ENCODE data around the gene ADAMTS17.

Gene ADAMTS17

GRCh38 chr15:100229181-100230163 lies 112.3 kb downstream of the ADAMTS17 start:
- H3F3A ChIP-seq (ENCODE audit: control insufficient read depth, insufficient read depth) = no peaks in the 10 kb centered on the region
- no peaks in the 10 kb centered on the region for H3K4me1 ChIP-seq (ENCODE audit: control insufficient read depth, low read length)
- H3K4me2 ChIP-seq (ENCODE audit: low read length) = no peak overlapping the region
- no peak overlapping the region for H3K4me3 ChIP-seq (ENCODE audit: low read length)
- no peaks in the 10 kb centered on the region for H3K9me3 ChIP-seq (ENCODE audit: control insufficient read depth, insufficient read depth, low read length)
- TF ChIP-seq EZH2phosphoT487 (IDR thresholded peaks at IDR 0.05; ENCODE audit: borderline replicate concordance, low read length) (no peak), CTCF (IDR thresholded peaks at IDR 0.05; ENCODE audit: low read depth, low read length, poor library complexity, severe bottlenecking) (no peak)
- H4K20me1 ChIP-seq (ENCODE audit: control insufficient read depth, insufficient read depth, low read depth, low read length) = no peaks in the 10 kb centered on the region
- no peaks in the 10 kb centered on the region for H3K79me2 ChIP-seq (ENCODE audit: control insufficient read depth, low read length)
- no peaks in the 10 kb centered on the region for H3K9me2 ChIP-seq (replicated peaks; ENCODE audit: control insufficient read depth, low read length)
- H3K36me3 ChIP-seq (ENCODE audit: control insufficient read depth, low read length) = no peaks in the 10 kb centered on the region
- no peaks in the 10 kb centered on the region for H3K27me3 ChIP-seq (ENCODE audit: control insufficient read depth, low read length)
- H3K27ac ChIP-seq (ENCODE audit: low read depth, low read length) = no peak overlapping the region

GRCh38 chr15:100227781-100228180 lies 114.0 kb downstream of the ADAMTS17 start:
- Histone ChIP-seq H4K20me1 (ENCODE audit: control insufficient read depth, insufficient read depth, low read depth, low read length) (no peaks in the 10 kb centered on the region), H3K79me2 (ENCODE audit: control insufficient read depth, low read length) (no peaks in the 10 kb centered on the region), H3K4me2 (ENCODE audit: low read length) (no peak overlapping the region), H3K27me3 (ENCODE audit: control insufficient read depth, low read length) (no peaks in the 10 kb centered on the region), H3K36me3 (ENCODE audit: control insufficient read depth, low read length) (no peaks in the 10 kb centered on the region), H3K9me2 (replicated peaks; ENCODE audit: control insufficient read depth, low read length) (no peaks in the 10 kb centered on the region), H3K4me3 (ENCODE audit: low read length) (no peak overlapping the region), H3K9me3 (ENCODE audit: control insufficient read depth, insufficient read depth, low read length) (no peaks in the 10 kb centered on the region), H3K27ac (ENCODE audit: low read depth, low read length) (no peak overlapping the region), H3F3A (ENCODE audit: control insufficient read depth, insufficient read depth) (no peaks in the 10 kb centered on the region), H3K4me1 (ENCODE audit: control insufficient read depth, low read length) (no peaks in the 10 kb centered on the region)
- TF ChIP-seq CTCF (IDR thresholded peaks at IDR 0.05; ENCODE audit: low read depth, low read length, poor library complexity, severe bottlenecking) (no peak), EZH2phosphoT487 (IDR thresholded peaks at IDR 0.05; ENCODE audit: borderline replicate concordance, low read length) (no peak)

- Histone ChIP-seq H3K4me2 (ENCODE audit: low read length) (no peak overlapping the region), H3K4me1 (ENCODE audit: control insufficient read depth, low read length) (no peaks in the 10 kb centered on the region), H3K79me2 (ENCODE audit: control insufficient read depth, low read length) (no peaks in the 10 kb centered on the region), H3K27me3 (ENCODE audit: control insufficient read depth, low read length) (no peaks in the 10 kb centered on the region), H3K9me3 (ENCODE audit: control insufficient read depth, insufficient read depth, low read length) (no peaks in the 10 kb centered on the region), H3K4me3 (ENCODE audit: low read length) (no peak overlapping the region), H3F3A (ENCODE audit: control insufficient read depth, insufficient read depth) (no peaks in the 10 kb centered on the region), H4K20me1 (ENCODE audit: control insufficient read depth, insufficient read depth, low read depth, low read length) (no peaks in the 10 kb centered on the region), H3K9me2 (replicated peaks; ENCODE audit: control insufficient read depth, low read length) (no peaks in the 10 kb centered on the region), H3K36me3 (ENCODE audit: control insufficient read depth, low read length) (no peaks in the 10 kb centered on the region), H3K27ac (ENCODE audit: low read depth, low read length) (no peak overlapping the region)
- TF ChIP-seq EZH2phosphoT487 (IDR thresholded peaks at IDR 0.05; ENCODE audit: borderline replicate concordance, low read length) = no peak
- TF ChIP-seq CTCF (IDR thresholded peaks at IDR 0.05; ENCODE audit: low read depth, low read length, poor library complexity, severe bottlenecking) = no peak
These were observed 115.7 kb downstream of the ADAMTS17 start for GRCh38 chr15:100226107-100226506.

Measured in DOHH2 (cell line).